ENCODE measurements around the gene SH2D1B.
"Not testable (repeated sequence)": the region's sequence is repeated elsewhere in the genome, so short reads cannot be mapped to it uniquely, and the experiment has no call there.

SH2D1B gene

DNA sequence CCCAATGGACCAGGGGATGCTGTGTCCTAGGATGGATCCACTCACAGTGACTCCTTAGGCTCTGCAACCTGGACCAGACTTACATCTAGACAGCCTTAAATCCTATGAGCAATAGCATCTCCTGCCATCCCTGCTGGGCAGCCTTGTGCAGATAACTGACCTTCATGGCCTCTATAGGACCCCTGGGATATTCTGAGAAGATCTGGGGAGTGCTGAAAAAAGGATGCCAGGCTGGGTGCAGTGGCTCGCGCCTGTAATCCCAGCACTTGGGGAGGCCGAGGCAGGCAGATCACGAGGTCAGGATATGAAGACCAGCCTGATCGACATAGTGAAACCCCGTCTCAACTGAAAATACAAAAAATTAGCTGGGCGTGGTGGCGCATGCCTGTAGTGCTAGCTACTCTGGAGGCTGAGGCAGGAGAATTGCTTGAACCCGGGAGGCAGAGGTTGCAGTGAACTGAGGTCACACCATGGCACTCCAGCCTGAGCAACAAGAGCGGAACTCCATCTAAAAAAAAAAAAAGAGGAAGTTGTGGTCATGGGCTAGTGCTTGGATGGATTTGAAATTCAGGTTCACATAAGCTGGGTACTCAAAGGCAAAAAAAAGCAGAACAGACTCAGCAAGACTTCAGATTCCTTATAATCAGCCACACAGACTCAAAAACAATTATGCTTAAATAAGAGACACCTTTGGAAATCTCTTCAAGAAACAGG is 10.9 kb upstream of the SH2D1B start:
- Histone ChIP-seq H3K27ac (replicated peaks) (no peak overlapping the region), H3K4me3 (replicated peaks; ENCODE audit: insufficient read depth, low read length) (no peak overlapping the region), H3K27me3 (ENCODE audit: insufficient read depth, poor library complexity, severe bottlenecking) (no peaks in the 10 kb centered on the region)
- peak; percentile 92 for TF ChIP-seq SPI1 (IDR thresholded peaks at IDR 0.05; ENCODE audit: borderline replicate concordance, low read depth)
- TF ChIP-seq, protein P1, sequence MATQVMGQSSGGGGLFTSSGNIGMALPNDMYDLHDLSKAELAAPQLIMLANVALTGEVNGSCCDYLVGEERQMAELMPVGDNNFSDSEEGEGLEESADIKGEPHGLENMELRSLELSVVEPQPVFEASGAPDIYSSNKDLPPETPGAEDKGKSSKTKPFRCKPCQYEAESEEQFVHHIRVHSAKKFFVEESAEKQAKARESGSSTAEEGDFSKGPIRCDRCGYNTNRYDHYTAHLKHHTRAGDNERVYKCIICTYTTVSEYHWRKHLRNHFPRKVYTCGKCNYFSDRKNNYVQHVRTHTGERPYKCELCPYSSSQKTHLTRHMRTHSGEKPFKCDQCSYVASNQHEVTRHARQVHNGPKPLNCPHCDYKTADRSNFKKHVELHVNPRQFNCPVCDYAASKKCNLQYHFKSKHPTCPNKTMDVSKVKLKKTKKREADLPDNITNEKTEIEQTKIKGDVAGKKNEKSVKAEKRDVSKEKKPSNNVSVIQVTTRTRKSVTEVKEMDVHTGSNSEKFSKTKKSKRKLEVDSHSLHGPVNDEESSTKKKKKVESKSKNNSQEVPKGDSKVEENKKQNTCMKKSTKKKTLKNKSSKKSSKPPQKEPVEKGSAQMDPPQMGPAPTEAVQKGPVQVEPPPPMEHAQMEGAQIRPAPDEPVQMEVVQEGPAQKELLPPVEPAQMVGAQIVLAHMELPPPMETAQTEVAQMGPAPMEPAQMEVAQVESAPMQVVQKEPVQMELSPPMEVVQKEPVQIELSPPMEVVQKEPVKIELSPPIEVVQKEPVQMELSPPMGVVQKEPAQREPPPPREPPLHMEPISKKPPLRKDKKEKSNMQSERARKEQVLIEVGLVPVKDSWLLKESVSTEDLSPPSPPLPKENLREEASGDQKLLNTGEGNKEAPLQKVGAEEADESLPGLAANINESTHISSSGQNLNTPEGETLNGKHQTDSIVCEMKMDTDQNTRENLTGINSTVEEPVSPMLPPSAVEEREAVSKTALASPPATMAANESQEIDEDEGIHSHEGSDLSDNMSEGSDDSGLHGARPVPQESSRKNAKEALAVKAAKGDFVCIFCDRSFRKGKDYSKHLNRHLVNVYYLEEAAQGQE (IDR thresholded peaks at IDR 0.05; ENCODE audit: insufficient replicate concordance, low read depth), result no peak
- peak; percentile 70 to 72 for DNase-seq (ENCODE audit: low read depth in 1 of 2, low spot score in 1 of 2)

DNA sequence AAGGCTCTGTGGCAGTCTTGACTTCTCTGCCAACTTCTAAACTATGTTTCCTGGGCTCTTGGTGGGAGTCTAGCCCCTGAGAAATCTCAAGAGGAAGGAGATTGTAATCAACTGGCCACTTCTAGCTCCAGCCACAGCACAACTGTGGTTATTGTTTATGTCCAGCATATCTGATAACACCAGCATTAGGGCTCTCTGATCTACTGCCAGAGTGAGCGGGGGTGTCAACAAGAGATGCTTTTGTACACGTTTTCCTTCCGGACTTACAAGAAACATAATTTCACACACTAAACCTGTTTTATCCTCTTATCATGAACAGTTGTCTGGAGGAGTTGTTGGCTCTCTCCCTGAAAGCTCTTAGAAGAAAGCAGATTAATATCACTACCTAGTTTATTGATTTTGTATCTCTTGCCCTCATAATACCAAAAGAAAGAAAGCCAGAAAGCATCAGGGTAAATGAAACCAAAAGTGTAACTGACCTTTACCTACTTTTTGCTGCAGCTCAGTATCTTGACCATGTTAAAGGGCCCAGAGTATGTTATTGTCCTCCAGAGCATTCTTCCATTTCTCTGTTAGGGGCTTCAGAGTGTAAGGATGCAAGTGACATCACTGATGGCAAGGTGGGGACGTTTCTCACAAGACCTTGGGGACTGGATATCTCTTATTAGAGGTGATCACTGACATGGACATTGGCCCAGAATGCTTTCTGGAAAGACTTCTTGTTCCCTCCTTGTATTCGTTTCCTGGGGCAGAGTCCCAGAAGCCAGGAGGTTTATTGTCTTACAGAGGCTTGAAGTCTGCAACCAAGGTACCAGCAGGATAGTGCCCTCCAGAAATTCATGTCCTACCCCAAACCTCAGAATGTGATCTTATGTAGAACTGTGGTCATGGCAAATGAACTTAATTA is 9.6 kb upstream of the SH2D1B start:
- H3K27me3 ChIP-seq (ENCODE audit: insufficient read depth, poor library complexity, severe bottlenecking), result no peaks in the 10 kb centered on the region
- no peak for TF ChIP-seq GABPA (IDR thresholded peaks at IDR 0.05; ENCODE audit: low read depth)
- no peak for TF ChIP-seq SPI1 (IDR thresholded peaks at IDR 0.05; ENCODE audit: borderline replicate concordance, low read depth)
- no peak for TF ChIP-seq POLR2AphosphoS5 (IDR thresholded peaks at IDR 0.05; ENCODE audit: low read depth)
- TF ChIP-seq, protein P2, sequence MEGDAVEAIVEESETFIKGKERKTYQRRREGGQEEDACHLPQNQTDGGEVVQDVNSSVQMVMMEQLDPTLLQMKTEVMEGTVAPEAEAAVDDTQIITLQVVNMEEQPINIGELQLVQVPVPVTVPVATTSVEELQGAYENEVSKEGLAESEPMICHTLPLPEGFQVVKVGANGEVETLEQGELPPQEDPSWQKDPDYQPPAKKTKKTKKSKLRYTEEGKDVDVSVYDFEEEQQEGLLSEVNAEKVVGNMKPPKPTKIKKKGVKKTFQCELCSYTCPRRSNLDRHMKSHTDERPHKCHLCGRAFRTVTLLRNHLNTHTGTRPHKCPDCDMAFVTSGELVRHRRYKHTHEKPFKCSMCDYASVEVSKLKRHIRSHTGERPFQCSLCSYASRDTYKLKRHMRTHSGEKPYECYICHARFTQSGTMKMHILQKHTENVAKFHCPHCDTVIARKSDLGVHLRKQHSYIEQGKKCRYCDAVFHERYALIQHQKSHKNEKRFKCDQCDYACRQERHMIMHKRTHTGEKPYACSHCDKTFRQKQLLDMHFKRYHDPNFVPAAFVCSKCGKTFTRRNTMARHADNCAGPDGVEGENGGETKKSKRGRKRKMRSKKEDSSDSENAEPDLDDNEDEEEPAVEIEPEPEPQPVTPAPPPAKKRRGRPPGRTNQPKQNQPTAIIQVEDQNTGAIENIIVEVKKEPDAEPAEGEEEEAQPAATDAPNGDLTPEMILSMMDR (IDR thresholded peaks at IDR 0.05; ENCODE audit: insufficient read depth, low read length), result no peak
- TF ChIP-seq, protein P1 (IDR thresholded peaks at IDR 0.05; ENCODE audit: insufficient replicate concordance, low read depth), result no peak
- no peak overlapping the region for H3K27ac ChIP-seq (replicated peaks)
- DNase-seq (ENCODE audit: low read depth in 1 of 2, low spot score in 1 of 2), result no peak
- no peak overlapping the region for H3K4me3 ChIP-seq (replicated peaks; ENCODE audit: insufficient read depth, low read length)

DNA sequence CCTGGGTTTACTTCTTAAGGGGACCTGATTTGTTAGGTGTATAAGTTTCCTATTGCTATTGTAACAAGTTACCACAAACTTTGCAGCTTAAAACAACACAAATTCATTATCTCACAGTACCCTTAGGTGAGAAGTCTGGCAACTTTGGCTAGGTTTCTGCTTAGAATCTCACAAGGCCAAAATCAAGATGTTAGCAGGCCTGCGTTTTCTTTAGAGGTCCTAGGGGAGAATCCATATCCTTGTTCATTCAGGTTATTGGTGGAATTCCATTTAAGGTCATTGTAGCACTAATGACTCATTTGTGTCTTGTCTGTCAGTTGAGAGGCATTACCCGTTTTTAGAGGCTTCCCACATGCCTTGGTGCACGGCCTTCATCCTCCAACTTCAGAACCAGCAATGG is 8.2 kb upstream of the SH2D1B start:
- H3K4me3 ChIP-seq (replicated peaks; ENCODE audit: insufficient read depth, low read length), result no peak overlapping the region
- no peak overlapping the region for H3K27ac ChIP-seq (replicated peaks)
- no peak for TF ChIP-seq POLR2AphosphoS5 (IDR thresholded peaks at IDR 0.05; ENCODE audit: low read depth)
- TF ChIP-seq SPI1 (IDR thresholded peaks at IDR 0.05; ENCODE audit: borderline replicate concordance, low read depth), result no peak
- no peak for TF ChIP-seq GABPA (IDR thresholded peaks at IDR 0.05; ENCODE audit: low read depth)
- TF ChIP-seq, protein P1 (IDR thresholded peaks at IDR 0.05; ENCODE audit: insufficient replicate concordance, low read depth), result no peak
- TF ChIP-seq, protein P2 (IDR thresholded peaks at IDR 0.05; ENCODE audit: insufficient read depth, low read length), result no peak
- DNase-seq (ENCODE audit: low read depth in 1 of 2, low spot score in 1 of 2), result no peak
- H3K27me3 ChIP-seq (ENCODE audit: insufficient read depth, poor library complexity, severe bottlenecking), result no peaks in the 10 kb centered on the region

DNA sequence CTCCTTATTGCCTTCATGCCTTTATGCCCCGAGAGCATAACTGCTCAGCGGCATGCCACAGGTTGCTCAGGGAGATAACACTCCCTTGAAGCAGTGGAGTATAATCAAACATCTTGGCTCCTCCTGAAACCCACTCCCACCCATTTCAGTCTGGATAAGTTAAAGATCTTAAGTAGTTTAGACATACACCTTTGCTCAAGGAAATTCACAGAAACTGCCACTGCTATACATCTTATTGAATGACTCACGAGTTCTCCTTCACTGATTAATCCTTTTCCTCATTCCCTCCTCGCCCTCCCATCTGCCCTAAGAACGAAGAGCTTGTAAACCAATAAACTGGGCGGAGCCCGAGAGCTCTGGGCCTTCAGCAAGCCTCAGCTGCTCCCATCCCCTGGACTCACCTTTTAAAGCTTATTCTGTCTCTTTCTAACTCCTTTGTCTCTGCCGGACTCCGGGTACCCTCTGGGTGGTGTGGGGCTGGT is 7.6 kb upstream of the SH2D1B start:
- not testable (repeated sequence) for DNase-seq (ENCODE audit: low read depth in 1 of 2, low spot score in 1 of 2); H3K4me3 ChIP-seq (replicated peaks; ENCODE audit: insufficient read depth, low read length); H3K27ac ChIP-seq (replicated peaks); H3K27me3 ChIP-seq (ENCODE audit: insufficient read depth, poor library complexity, severe bottlenecking)

DNA sequence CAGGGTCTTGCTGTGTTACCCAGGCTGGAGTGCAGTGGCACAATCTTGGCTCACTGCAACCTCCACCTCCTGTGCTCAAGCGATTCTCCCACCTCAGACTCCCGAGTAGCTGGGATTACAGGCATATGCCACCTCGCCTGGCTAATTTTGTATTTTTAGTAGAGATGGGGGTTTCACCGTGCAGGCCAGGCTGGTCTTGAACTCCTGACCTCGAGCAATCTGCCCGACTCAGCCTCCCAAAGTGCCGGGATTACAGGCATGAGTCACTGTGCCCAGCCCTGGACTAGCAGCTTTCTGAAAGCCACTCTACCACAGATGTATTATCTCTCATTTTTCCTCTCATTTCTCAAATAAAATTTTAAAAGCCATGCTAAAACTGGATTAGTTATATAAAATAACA is 6.6 kb upstream of the SH2D1B start:
- H3K27me3 ChIP-seq (ENCODE audit: insufficient read depth, poor library complexity, severe bottlenecking); DNase-seq (ENCODE audit: low read depth in 1 of 2, low spot score in 1 of 2); H3K4me3 ChIP-seq (replicated peaks; ENCODE audit: insufficient read depth, low read length); H3K27ac ChIP-seq (replicated peaks): not testable (repeated sequence)
